H1 (cell line): Measurements from ENCODE around the gene NBEA. TPM values are rescaled to one million over a fixed set of nuclear protein-coding genes. Genes with fewer than 3 reads are reported as not detected.
"Not testable (repeated sequence)": the region's sequence is repeated elsewhere in the genome, so short reads cannot be mapped to it uniquely, and the experiment has no call there.

Experiments used
- CTCF ChIA-PET: fragments of 300-600 bp; sonication (Branson Sonifier 250); formaldehyde crosslinking; loops from one replicate; lab custom pipeline; 2021; ENCODE audit not compliant: partially characterized antibody; lab: Charles Lee
- POLR2A ChIA-PET: fragments of 300-600 bp; sonication (Branson Sonifier 250); formaldehyde crosslinking; loops from one replicate; lab custom pipeline; 2021; ENCODE audit warnings: inconsistent platforms; ENCODE audit not compliant: partially characterized antibody; lab: Charles Lee
- DNase-seq, 2 experiments: peaks; one replicate each; pipeline versions ENCODE4 v3.0.0 to v3.0.0-alpha.2; 2010 to 2022; ENCODE audit warnings: low spot score in 2 of 2, low read depth in 1 of 2, mixed read lengths in 1 of 2
- FAIRE-seq: peaks from 2 replicates; lab custom pipeline; 2011; peaks lifted over from hg19 to GRCh38; lab: Jason Lieb, UNC
- H2AFZ ChIP-seq: 2 replicates; pipeline ENCODE4 v1.8.1; 2012; ENCODE audit warnings: low read length, inconsistent platforms
- H2AK5ac ChIP-seq: 2 replicates; pipeline ENCODE4 v1.6.1; 2013; ENCODE audit warnings: low read depth, low read length
- H2BK120ac ChIP-seq: replicated peaks from 2 replicates; pipeline ENCODE3; 2013; ENCODE audit warnings: low read depth, low read length, inconsistent platforms
- H2BK12ac ChIP-seq: 2 replicates; pipeline ENCODE4 v1.6.1; 2013; ENCODE audit warnings: low read depth, low read length
- H2BK15ac ChIP-seq: 2 replicates; pipeline ENCODE4 v1.6.1; 2013; ENCODE audit warnings: low read length
- H2BK20ac ChIP-seq: 2 replicates; pipeline ENCODE4 v1.6.1; 2013; ENCODE audit warnings: low read length
- H2BK5ac ChIP-seq: 2 replicates; pipeline ENCODE4 v1.6.1; 2013; ENCODE audit warnings: low read depth, low read length
- H3K14ac ChIP-seq: 2 replicates; pipeline ENCODE4 v1.6.1; 2013; ENCODE audit warnings: inconsistent platforms; ENCODE audit not compliant: insufficient read length
- H3K18ac ChIP-seq: 2 replicates; pipeline ENCODE4 v1.6.1; 2013; ENCODE audit warnings: low read length; ENCODE audit errors: extremely low read depth
- H3K23ac ChIP-seq: 2 replicates; pipeline ENCODE4 v1.6.1; 2013; ENCODE audit warnings: inconsistent platforms; ENCODE audit not compliant: insufficient read length
- H3K23me2 ChIP-seq: 2 replicates; pipeline ENCODE4 v1.6.1; 2013; ENCODE audit warnings: low read depth, low read length
- H3K27ac ChIP-seq: 2 replicates; pipeline ENCODE4 v1.6.1; 2011; ENCODE audit warnings: low read depth, low read length, inconsistent platforms
- H3K27me3 ChIP-seq, 4 experiments: replicated peaks in 1 of 4; 1 replicate in 1 of 4; 2 replicates in 3 of 4; pipeline versions ENCODE4 v1.6.1 to v1.8.1; 2011 to 2013; ENCODE audit warnings: low read length in 3 of 4, mild to moderate bottlenecking in 3 of 4, inconsistent platforms in 2 of 4, mixed read lengths in 2 of 4, moderate library complexity in 1 of 4; ENCODE audit not compliant: control insufficient read depth in 3 of 4, insufficient read depth in 3 of 4; ENCODE audit errors: extremely low read depth in 1 of 4
- H3K36me3 ChIP-seq, 4 experiments: 2 replicates each; pipeline versions ENCODE4 v1.6.1 to v1.8.1; 2011 to 2013; ENCODE audit warnings: mild to moderate bottlenecking in 4 of 4, low read length in 3 of 4, moderate library complexity in 2 of 4, control low read depth in 1 of 4, inconsistent platforms in 1 of 4; ENCODE audit not compliant: insufficient read depth in 4 of 4, control insufficient read depth in 2 of 4
- H3K4ac ChIP-seq: replicated peaks from 2 replicates; pipeline ENCODE3; 2013; ENCODE audit warnings: low read length, low read depth, mixed read lengths, inconsistent platforms; ENCODE audit not compliant: insufficient read length
- H3K4me1 ChIP-seq, 4 experiments: replicated peaks in 1 of 4; 1 replicate in 1 of 4; 2 replicates in 3 of 4; pipeline versions ENCODE4 v1.6.1 to v1.8.1; 2011 to 2013; ENCODE audit warnings: low read length in 3 of 4, inconsistent platforms in 2 of 4, mixed read lengths in 1 of 4; ENCODE audit not compliant: insufficient read depth in 4 of 4, control insufficient read depth in 3 of 4
- H3K4me2 ChIP-seq, 2 experiments: 2 replicates each; pipeline versions ENCODE4 v1.6.1 to v1.8.1; 2011 to 2013; ENCODE audit warnings: low read depth in 2 of 2, low read length in 2 of 2, control low read depth in 1 of 2, inconsistent platforms in 1 of 2, mild to moderate bottlenecking in 1 of 2; ENCODE audit not compliant: insufficient read depth in 1 of 2
- H3K4me3 ChIP-seq, 4 experiments: fragments of 200-600, 300-600 bp in 1 of 4; sonication (generic), shearing (Covaris generic), sonication (Bioruptor Twin) in 1 of 4; 2 replicates each; pipeline versions ENCODE4 v1.5.1 to v1.8.1; 2011 to 2016; ENCODE audit warnings: low read length in 4 of 4, low read depth in 3 of 4, control low read depth in 2 of 4, inconsistent platforms in 2 of 4, mild to moderate bottlenecking in 2 of 4, mixed read lengths in 1 of 4, moderate library complexity in 1 of 4; ENCODE audit not compliant: insufficient read depth in 2 of 4; ENCODE audit errors: extremely low read depth in 1 of 4
- H3K56ac ChIP-seq: replicated peaks from 2 replicates; pipeline ENCODE3; 2013; ENCODE audit warnings: low read depth, mild to moderate bottlenecking, mixed read lengths, low read length, inconsistent platforms; ENCODE audit not compliant: insufficient read length
- H3K79me1 ChIP-seq: 2 replicates; pipeline ENCODE4 v1.6.1; 2013; ENCODE audit warnings: low read depth, low read length, control low read depth
- H3K79me2 ChIP-seq, 2 experiments: 2 replicates each; pipeline versions ENCODE4 v1.6.1 to v1.8.1; 2012 to 2013; ENCODE audit warnings: low read length in 2 of 2, mild to moderate bottlenecking in 2 of 2, inconsistent platforms in 1 of 2; ENCODE audit not compliant: insufficient read depth in 2 of 2, control insufficient read depth in 1 of 2
- H3K9ac ChIP-seq, 4 experiments: replicated peaks in 1 of 4; 1 replicate in 1 of 4; 2 replicates in 3 of 4; pipeline versions ENCODE4 v1.6.1 to v1.8.1; 2011 to 2013; ENCODE audit warnings: low read depth in 3 of 4, low read length in 3 of 4, control low read depth in 2 of 4, mild to moderate bottlenecking in 2 of 4, moderate library complexity in 2 of 4, inconsistent platforms in 1 of 4; ENCODE audit errors: extremely low read depth in 1 of 4
- H3K9me3 ChIP-seq, 2 experiments: 2 replicates each; pipeline versions ENCODE4 v1.6.1 to v1.8.1; 2012 to 2013; ENCODE audit warnings: mild to moderate bottlenecking in 2 of 2, moderate library complexity in 2 of 2, control low read depth in 1 of 2, inconsistent platforms in 1 of 2, low read depth in 1 of 2, low read length in 1 of 2, mixed read lengths in 1 of 2; ENCODE audit not compliant: insufficient read depth in 2 of 2
- H4K20me1 ChIP-seq, 2 experiments: replicated peaks in 1 of 2; 2 replicates each; pipeline versions ENCODE3 to v1.8.1; 2011 to 2013; ENCODE audit warnings: inconsistent platforms in 2 of 2, low read length in 2 of 2, mild to moderate bottlenecking in 1 of 2; ENCODE audit not compliant: insufficient read depth in 2 of 2, control insufficient read depth in 1 of 2
- H4K5ac ChIP-seq: 2 replicates; pipeline ENCODE4 v1.6.1; 2013; ENCODE audit warnings: low read length, low read depth, mixed read lengths, inconsistent platforms; ENCODE audit not compliant: insufficient read length
- H4K8ac ChIP-seq: 2 replicates; pipeline ENCODE4 v1.8.0; 2013; ENCODE audit warnings: mild to moderate bottlenecking, moderate library complexity, low read length, inconsistent platforms; ENCODE audit not compliant: insufficient read depth; ENCODE audit errors: extremely low read depth
- H4K91ac ChIP-seq: replicated peaks from 2 replicates; pipeline ENCODE3; 2013; ENCODE audit warnings: low read length, mixed read lengths, inconsistent platforms; ENCODE audit not compliant: insufficient read length
- TEAD4 ChIP-seq: IDR thresholded peaks from 2 replicates; pipeline ENCODE4 v1.6.1; 2012; ENCODE audit warnings: low read depth, low read length, inconsistent platforms, mixed read lengths
- whole genome bisulfite sequencing, 2 experiments: shearing (Covaris generic) in 1 of 2; methylation state at CpG; one replicate each; pipeline versions ENCODE4 v1.1.6 to v1.1.7; 2013 to 2015; ENCODE audit warnings: low lambda C conversion rate in 2 of 2, mixed read lengths in 2 of 2, inconsistent platforms in 1 of 2, low coverage in 1 of 2, missing lambda C conversion rate in 1 of 2; ENCODE audit not compliant: insufficient replicate concordance in 2 of 2, insufficient coverage in 1 of 2, insufficient read length in 1 of 2; ENCODE audit errors: extremely low coverage in 1 of 2, missing lambda C conversion rate in 1 of 2; 5-methylcytosine and 5-hydroxymethylcytosine counted together
- polyA plus RNA-seq, 7 experiments: library from polyadenylated mRNA; depleted of rRNA in 3 of 7; stranded (reverse) in 5 of 7; unstranded in 2 of 7; fragments of >200 nt in 5 of 7; fragments of 200-250 nt in 2 of 7; gene quantifications; 1 replicate in 5 of 7; 2 replicates in 1 of 7; 4 replicates in 1 of 7; pipeline versions ENCODE4 v1.2.1 to v1.2.3, GENCODE V29; 2011 to 2013; ENCODE audit warnings: missing spikeins in 2 of 7, mixed read lengths in 2 of 7
- total RNA-seq: library from RNA; stranded (reverse); fragmentation: NEBNext Ultra II Directional; extraction: Animal tissue kit (Norgen Biotek cat#: 25700); gene quantifications from 2 replicates; pipeline ENCODE4 v1.2.1, GENCODE V29; 2021

NBEA gene
- total and polyA plus RNA-seq, 2 of the 8 experiments (the other 6 are each of a cell fraction or from before 2014, with no cell fraction given) = 14.2 to 21.5 TPM

DNA sequence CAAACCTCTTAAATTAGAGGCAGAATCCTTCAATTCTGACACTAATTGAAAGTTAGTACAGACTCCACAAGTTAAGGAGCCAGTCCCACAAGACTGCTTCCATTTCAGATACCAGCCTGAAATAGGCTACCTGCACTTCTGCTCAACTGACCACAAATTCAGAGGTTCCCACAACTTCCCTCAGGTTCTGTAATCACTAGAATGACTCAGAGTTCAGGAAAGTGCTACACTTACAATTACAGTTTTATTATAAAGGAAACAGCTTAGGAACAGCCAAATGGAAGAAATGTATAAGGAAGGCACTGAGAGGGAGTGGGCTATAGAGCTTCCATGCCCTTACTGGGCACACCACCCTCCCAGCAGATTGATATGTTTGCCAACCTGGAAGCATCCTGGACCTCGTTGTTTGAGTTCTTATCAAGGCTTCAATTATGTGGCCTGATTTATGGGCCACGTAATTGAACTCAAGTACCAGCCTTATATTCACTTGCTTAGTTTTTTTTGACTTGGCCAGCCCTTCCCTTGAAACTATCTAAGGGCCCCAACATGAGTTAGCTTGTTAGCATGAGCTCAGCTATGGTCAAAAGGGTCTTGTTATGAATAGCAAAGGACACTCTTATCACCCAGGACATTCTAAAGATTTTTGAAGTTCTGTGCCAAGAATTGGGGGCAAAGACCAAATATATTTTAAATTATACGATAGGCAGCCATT lies 25.9 kb downstream of the NBEA start (continued):
- no peak for TF ChIP-seq TEAD4

DNA sequence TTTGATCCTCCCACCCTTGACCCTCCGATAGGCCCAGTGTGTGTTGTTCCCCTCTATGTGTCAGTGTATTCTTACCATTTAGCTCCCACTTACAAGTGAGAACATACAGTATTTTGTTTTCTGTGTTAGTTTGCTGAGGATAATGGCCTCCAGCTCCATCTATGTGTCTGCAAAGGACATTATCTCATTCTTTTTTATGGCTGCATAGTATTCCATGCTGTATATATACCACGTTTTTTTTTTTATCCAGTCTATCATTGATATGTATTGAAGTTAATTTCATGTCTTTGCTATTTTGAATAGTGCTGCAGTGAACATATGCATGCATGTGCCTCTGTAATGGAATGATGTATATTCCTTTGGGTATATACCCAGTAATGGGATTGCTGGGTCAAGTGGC lies 27.5 kb downstream of the NBEA start:
- H3K9ac ChIP-seq, H3K14ac ChIP-seq, H3K23me2 ChIP-seq, H3K23ac ChIP-seq, H3K79me1 ChIP-seq, H3K27ac ChIP-seq, H3K4me2 ChIP-seq, H4K91ac ChIP-seq, H2BK5ac ChIP-seq, H2BK20ac ChIP-seq, FAIRE-seq, H4K20me1 ChIP-seq, DNase-seq, H3K4me1 ChIP-seq, H2BK12ac ChIP-seq, H3K18ac ChIP-seq, H4K5ac ChIP-seq, H2AK5ac ChIP-seq, CTCF ChIA-PET, H3K36me3 ChIP-seq, H3K4ac ChIP-seq, H4K8ac ChIP-seq, H3K56ac ChIP-seq, H3K4me3 ChIP-seq, H3K27me3 ChIP-seq, H2AFZ ChIP-seq, H2BK120ac ChIP-seq, H2BK15ac ChIP-seq: not testable (repeated sequence)
- WGBS, 2 experiments = 92% methylated on average over 2 of the region's 2 CpGs; no CpG with 5 or more reads in 1 of the 2 experiments
- H3K9me3 ChIP-seq = peaks cover 0 to 10% of the 10 kb centered on the region in 2 experiments; a peak in 3 of 4 replicates
- POLR2A ChIA-PET = interaction anchor here (0.7 kb wide), 1 partner anchor 18 kb away, joined by 3 read pairs; no protein-coding TSS in a partner anchor
- H3K79me2 ChIP-seq = peaks cover 0 to 100% of the 10 kb centered on the region in 2 experiments; a peak in 3 of 4 replicates
